ENCODE results near the gene PRKCH. TPM values are rescaled to one million over a fixed set of nuclear protein-coding genes. Genes with fewer than 3 reads are reported as not detected.

PRKCH gene
- total RNA-seq, 3 donors from 2014 or later, result 12.3 to 15.4 (median 14.8) TPM

DNA sequence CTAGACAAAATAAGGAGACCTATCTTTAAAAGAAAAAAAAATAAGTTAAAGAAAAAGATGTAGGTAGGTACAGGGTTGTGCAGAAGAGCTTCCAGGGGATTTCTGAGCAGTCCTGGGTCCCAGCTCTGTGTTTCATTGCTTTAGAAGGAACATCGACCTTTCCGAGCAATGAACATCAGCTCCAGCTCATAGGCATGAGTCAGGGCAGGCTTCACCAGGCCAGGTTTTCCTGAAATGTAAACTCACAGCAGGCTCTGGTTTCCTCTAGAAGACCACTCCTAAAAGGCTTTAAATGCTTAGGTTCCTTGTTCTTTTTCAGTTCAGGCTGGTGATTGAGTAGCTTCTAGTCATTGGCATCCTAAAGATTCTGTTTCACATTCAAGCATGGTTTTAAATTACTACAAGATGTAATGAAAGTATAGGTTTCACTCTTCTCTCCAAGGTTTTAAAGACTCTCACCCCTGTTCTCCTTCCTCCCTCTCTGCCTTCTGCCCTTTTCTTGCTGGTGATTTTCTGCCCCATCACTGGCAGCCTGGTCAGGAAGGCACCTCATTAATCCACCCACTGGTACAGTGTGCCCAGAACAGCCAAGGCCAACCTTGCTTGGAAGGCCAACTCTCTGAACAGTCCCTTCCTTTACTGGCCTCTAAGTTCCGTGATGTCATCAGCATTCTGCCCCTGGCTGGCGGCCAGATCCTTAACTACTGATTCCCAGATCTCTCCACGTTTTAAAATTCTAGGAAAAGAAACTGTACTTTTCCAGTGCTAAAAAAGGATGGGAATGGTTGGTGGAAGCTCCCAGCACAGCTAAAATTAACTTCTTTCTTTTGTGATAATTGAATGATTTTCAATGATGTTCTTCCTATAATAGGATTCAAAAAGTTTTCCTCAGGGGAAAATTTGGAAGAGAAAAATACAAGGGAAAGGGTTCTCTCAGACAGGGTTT lies 264.5 kb downstream of the PRKCH start:
- no peak overlapping the region for H3K4me3 ChIP-seq
- TF ChIP-seq, protein P1, sequence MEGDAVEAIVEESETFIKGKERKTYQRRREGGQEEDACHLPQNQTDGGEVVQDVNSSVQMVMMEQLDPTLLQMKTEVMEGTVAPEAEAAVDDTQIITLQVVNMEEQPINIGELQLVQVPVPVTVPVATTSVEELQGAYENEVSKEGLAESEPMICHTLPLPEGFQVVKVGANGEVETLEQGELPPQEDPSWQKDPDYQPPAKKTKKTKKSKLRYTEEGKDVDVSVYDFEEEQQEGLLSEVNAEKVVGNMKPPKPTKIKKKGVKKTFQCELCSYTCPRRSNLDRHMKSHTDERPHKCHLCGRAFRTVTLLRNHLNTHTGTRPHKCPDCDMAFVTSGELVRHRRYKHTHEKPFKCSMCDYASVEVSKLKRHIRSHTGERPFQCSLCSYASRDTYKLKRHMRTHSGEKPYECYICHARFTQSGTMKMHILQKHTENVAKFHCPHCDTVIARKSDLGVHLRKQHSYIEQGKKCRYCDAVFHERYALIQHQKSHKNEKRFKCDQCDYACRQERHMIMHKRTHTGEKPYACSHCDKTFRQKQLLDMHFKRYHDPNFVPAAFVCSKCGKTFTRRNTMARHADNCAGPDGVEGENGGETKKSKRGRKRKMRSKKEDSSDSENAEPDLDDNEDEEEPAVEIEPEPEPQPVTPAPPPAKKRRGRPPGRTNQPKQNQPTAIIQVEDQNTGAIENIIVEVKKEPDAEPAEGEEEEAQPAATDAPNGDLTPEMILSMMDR (IDR thresholded peaks at IDR 0.05), result no peak
- no peaks in the 10 kb centered on the region for H3K4me1 ChIP-seq (ENCODE audit: low read depth)
- ATAC-seq (peak; percentile 81), DNase-seq (peak; percentile 66 to 71 (median 69))
- H3K9me3 ChIP-seq, result no peaks in the 10 kb centered on the region
- H3K36me3 ChIP-seq (ENCODE audit: low read depth), result no peaks in the 10 kb centered on the region
- intact Hi-C loops (cut with DNase I, micrococcal nuclease), result no loop called here

DNA sequence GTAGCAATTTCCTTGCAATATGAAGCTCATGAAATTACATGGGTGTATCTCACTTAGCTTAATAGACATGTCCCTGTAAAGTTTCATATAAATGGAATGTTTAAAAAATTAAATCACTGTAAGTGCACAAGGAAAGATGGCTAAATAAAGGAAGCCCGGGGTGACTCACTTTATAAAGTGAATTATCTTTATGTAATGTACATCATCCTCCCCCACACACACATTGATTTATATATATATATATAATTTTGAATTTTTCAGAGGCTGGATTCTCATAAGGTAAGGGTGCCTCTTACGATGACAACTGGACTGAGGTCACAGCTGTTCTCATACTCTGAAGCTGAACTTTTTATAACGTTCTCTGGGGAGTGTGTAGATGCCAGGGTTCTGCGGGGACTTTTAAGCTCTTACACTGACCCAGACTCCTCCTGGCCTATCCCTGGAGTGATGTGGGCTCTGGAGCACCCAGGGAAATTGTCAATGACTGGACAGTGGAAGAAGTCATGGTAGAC lies 265.2 kb downstream of the PRKCH start:
- Histone ChIP-seq H3K9me3 (no peaks in the 10 kb centered on the region), H3K4me3 (no peak overlapping the region), H3K4me1 (ENCODE audit: low read depth) (no peaks in the 10 kb centered on the region), H3K36me3 (ENCODE audit: low read depth) (no peaks in the 10 kb centered on the region)
- TF ChIP-seq, protein P1 (IDR thresholded peaks at IDR 0.05), result no peak
- DNase-seq (no peak), ATAC-seq (peak; percentile 8)
- intact Hi-C loops (cut with DNase I, micrococcal nuclease), result no loop called here

DNA sequence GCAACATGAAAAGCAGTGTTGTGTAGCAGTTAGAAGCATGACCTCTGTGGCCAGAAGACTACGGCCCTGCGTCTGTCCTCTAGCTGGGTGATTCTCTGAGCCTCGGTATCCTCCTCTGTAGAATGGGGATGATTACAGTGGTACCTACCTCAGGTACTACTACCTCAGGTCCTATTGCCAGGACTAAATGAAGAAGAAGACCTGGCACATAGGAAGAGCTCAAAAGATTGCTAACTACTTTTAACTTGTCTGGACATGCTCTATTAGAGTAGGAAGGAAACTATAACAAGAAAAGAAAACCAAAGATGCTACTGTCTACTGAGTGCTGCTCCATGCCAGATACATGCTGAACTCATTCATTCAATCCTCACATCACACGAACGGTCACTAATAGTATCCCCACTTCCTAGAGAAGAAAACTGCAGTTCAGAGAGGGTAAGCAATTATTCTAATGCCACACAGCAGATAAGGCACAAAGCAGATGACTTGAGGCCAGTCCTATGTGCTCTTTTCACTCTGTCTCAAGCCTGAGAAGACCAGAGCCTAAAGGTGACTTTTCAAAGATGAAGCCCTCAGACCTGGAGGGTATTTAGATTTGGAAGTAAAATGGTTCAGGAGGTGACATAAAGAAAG lies 265.8 kb downstream of the PRKCH start:
- no peaks in the 10 kb centered on the region for H3K9me3 ChIP-seq
- intact Hi-C loops (cut with DNase I, micrococcal nuclease), result no loop called here
- DNase-seq, result no peak
- H3K4me3 ChIP-seq, result no peak overlapping the region
- no peaks in the 10 kb centered on the region for H3K4me1 ChIP-seq (ENCODE audit: low read depth)
- TF ChIP-seq, protein P1 (IDR thresholded peaks at IDR 0.05), result no peak
- H3K36me3 ChIP-seq (ENCODE audit: low read depth), result no peaks in the 10 kb centered on the region
- ATAC-seq, result no peak

DNA sequence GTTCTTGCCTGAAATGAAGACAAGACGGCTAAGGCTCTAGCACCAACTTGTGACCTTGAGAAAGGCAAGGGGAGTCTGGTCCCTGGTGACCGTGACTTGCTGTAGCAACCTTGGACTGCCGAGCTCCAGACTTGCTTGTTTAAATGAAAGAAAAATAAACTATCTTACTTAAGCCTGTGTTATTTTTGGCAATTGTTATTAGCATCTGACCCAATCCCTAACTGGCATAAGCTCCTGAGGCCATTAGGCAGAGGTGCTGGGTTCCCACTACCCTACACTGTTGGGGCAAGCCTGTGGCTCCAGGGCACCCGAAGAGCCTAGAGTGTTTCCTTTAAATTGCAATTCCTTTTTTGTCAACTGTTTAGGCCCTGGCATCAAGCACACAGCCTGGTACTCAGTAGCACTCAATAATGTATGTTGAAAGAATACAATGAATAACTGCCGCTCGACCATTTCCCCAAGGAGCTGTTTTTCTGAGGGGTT lies 267.1 kb downstream of the PRKCH start:
- ATAC-seq, result no peak
- Histone ChIP-seq H3K4me3 (no peak overlapping the region), H3K9me3 (no peaks in the 10 kb centered on the region), H3K36me3 (ENCODE audit: low read depth) (no peaks in the 10 kb centered on the region), H3K4me1 (ENCODE audit: low read depth) (no peaks in the 10 kb centered on the region)
- intact Hi-C loops (cut with DNase I, micrococcal nuclease), result no loop called here
- TF ChIP-seq, protein P1 (IDR thresholded peaks at IDR 0.05), result no peak
- no peak for DNase-seq

DNA sequence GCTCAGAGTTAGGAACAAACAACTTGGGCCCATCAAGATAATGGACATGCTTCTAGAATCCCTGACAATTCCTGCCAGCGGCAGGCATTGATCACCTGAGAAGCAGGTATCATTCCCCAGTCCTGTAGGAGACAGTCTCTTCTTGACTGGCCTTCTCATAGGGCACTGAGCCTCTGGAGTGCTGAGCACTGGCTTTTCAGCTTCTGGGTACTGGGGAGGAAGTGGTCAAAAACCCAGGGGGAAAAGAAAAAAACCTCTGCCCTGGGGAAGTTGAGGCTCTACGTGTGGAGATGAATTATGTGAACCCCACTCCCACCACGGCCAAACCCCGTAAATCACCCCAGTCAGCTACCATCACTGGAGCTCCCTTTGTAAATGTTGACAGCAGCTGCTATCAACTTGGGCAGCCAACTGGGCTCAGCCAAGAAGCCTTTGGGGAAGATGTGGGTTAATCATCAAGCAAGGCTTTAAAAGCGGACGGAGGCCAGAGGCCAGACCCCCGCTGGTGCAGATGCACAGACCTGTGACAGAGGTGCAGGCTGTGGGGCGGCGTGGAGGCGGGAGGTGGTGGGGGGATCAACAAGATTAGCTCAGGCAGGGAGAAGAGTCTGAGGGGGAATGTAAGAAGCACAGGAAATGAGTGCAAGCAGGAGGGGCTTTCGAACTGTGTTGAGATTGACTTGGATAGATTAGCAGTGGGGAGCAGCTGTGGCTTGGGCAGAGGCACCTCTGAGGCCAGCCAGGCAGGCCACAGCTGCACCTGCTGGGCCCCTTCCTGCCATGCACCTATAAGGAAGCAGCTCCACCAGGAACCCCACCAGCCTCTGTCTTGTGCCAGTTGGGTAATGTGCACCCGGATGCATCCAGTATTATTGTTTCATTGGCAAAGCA lies 268.6 kb downstream of the PRKCH start:
- intact Hi-C loops (cut with DNase I, micrococcal nuclease), result no loop called here
- TF ChIP-seq, protein P1 (IDR thresholded peaks at IDR 0.05), result no peak

More for the DNA sequence above, 268.6 kb downstream of the PRKCH start:
- DNase-seq (no peak), ATAC-seq (peak; percentile 54)
- Histone ChIP-seq H3K36me3 (ENCODE audit: low read depth) (no peaks in the 10 kb centered on the region), H3K4me3 (no peak overlapping the region), H3K4me1 (ENCODE audit: low read depth) (no peaks in the 10 kb centered on the region), H3K9me3 (no peaks in the 10 kb centered on the region)
